CD1c-positive myeloid dendritic cell (primary cell): Measurements from ENCODE around the gene CD38.
A peak's percentile ranks its signal among the peaks of the same experiment; 100 is the strongest.

Experiments
- DNase-seq: peaks from one replicate; pipeline ENCODE4 v3.0.0-alpha.2; 2016; ENCODE audit errors: extremely low spot score

CD38 gene

GRCh38 chr4:15899511-15899910 is 121.4 kb downstream of the CD38 start:
- DNase-seq: no peak

- no peak for DNase-seq
These were observed 122.9 kb downstream of the CD38 start for GRCh38 chr4:15901007-15901406.

GRCh38 chr4:15901998-15902397 is 123.9 kb downstream of the CD38 start:
- peak; percentile 26 for DNase-seq

- peak; percentile 66 for DNase-seq
These were observed 124.6 kb downstream of the CD38 start for GRCh38 chr4:15902746-15903145.
